GM21390 (cell line): ENCODE results near the gene THNSL1.
"Not testable (repeated sequence)": the region's sequence is repeated elsewhere in the genome, so short reads cannot be mapped to it uniquely, and the experiment has no call there.

Experiments used
- ATAC-seq: cut with Tn5 transposase; IDR thresholded peaks from one replicate; pipeline ENCODE4 v1.9.1; 2021; ENCODE audit not compliant: unreplicated experiment

Gene THNSL1

GRCh38 chr10:25016376-25017153 lies at the start of gene THNSL1:
THNSL1 (plus strand) TSS chr10:25016612; CDS start chr10:25023224, 6,612 bp downstream.
- ATAC-seq = peak; percentile 97

- ATAC-seq = no peak
These were observed 49.4 kb upstream of the THNSL1 start for GRCh38 chr10:24966962-24967481.

- no peak for ATAC-seq
These were observed 48.1 kb upstream of the THNSL1 start for GRCh38 chr10:24968349-24968748.

GRCh38 chr10:24968951-24969350 lies 47.5 kb upstream of the THNSL1 start:
- not testable (repeated sequence) for ATAC-seq

GRCh38 chr10:24969841-24970281 lies 46.6 kb upstream of the THNSL1 start:
- no peak for ATAC-seq

GRCh38 chr10:24971374-24971773 lies 45.0 kb upstream of the THNSL1 start:
- ATAC-seq = no peak

GRCh38 chr10:24973163-24973562 lies 43.2 kb upstream of the THNSL1 start:
- no peak for ATAC-seq

- ATAC-seq = no peak
These were observed 41.4 kb upstream of the THNSL1 start for GRCh38 chr10:24974976-24975375.

GRCh38 chr10:24979685-24980084 lies 36.7 kb upstream of the THNSL1 start:
- ATAC-seq = no peak

- ATAC-seq = no peak
These were observed 35.2 kb upstream of the THNSL1 start for GRCh38 chr10:24981161-24981710.

GRCh38 chr10:24982319-24983112 lies 33.9 kb upstream of the THNSL1 start:
- ATAC-seq = peak; percentile 78

GRCh38 chr10:24983130-24983529 lies 33.3 kb upstream of the THNSL1 start:
- no peak for ATAC-seq

- no peak for ATAC-seq
These were observed 32.5 kb upstream of the THNSL1 start for GRCh38 chr10:24983946-24984345.

GRCh38 chr10:24984906-24985305 lies 31.5 kb upstream of the THNSL1 start:
- ATAC-seq = no peak

- ATAC-seq = no peak
These were observed 27.4 kb upstream of the THNSL1 start for GRCh38 chr10:24988831-24989640.

- no peak for ATAC-seq
These were observed 26.5 kb upstream of the THNSL1 start for GRCh38 chr10:24989867-24990266.

GRCh38 chr10:24991298-24991697 lies 25.1 kb upstream of the THNSL1 start:
- no peak for ATAC-seq

GRCh38 chr10:24992512-24993133 lies 23.8 kb upstream of the THNSL1 start:
- ATAC-seq = no peak

GRCh38 chr10:24993237-24993958 lies 23.0 kb upstream of the THNSL1 start:
- no peak for ATAC-seq

GRCh38 chr10:24995072-24995471 lies 21.3 kb upstream of the THNSL1 start:
- no peak for ATAC-seq
